Endodermal cell (in vitro differentiated cells): ENCODE results near the gene USP48. TPM values are rescaled to one million over a fixed set of nuclear protein-coding genes. Genes with fewer than 3 reads are reported as not detected.
A peak's percentile ranks its signal among the peaks of the same experiment; 100 is the strongest.

Experiments used
- DNase-seq: peaks from one replicate; pipeline ENCODE4 v3.0.0-alpha.2; 2017
- H3K27ac ChIP-seq: 2 replicates; pipeline ENCODE4 v1.5.1; 2013; ENCODE audit warnings: mild to moderate bottlenecking, low read depth, low read length, moderate library complexity
- H3K27me3 ChIP-seq: 2 replicates; pipeline ENCODE4 v1.6.1; 2013; ENCODE audit warnings: mild to moderate bottlenecking, low read length, moderate library complexity; ENCODE audit not compliant: insufficient read depth, control insufficient read depth, poor library complexity, severe bottlenecking
- H3K36me3 ChIP-seq: 2 replicates; pipeline ENCODE4 v1.7.0; 2013; ENCODE audit warnings: mild to moderate bottlenecking, low read length, moderate library complexity; ENCODE audit not compliant: control insufficient read depth, insufficient read depth
- H3K4me1 ChIP-seq: one replicate; pipeline ENCODE4 v1.7.0; 2013; ENCODE audit warnings: low read length; ENCODE audit not compliant: control insufficient read depth, insufficient read depth
- H3K4me3 ChIP-seq: 2 replicates; pipeline ENCODE4 v1.5.1; 2013; ENCODE audit warnings: mild to moderate bottlenecking, low read length, moderate library complexity
- H3K9ac ChIP-seq: 2 replicates; pipeline ENCODE4 v1.6.1; 2013; ENCODE audit warnings: mild to moderate bottlenecking, low read length, moderate library complexity; ENCODE audit not compliant: poor library complexity, severe bottlenecking; ENCODE audit errors: extremely low read depth
- H3K9me3 ChIP-seq: 2 replicates; pipeline ENCODE4 v1.6.1; 2013; ENCODE audit warnings: mild to moderate bottlenecking, low read length, moderate library complexity; ENCODE audit not compliant: control insufficient read depth
- H3K27ac Mint-ChIP-seq: 2 replicates; pipeline ENCODE4 v1.8.0; 2020; ENCODE audit warnings: mixed read lengths
- H3K27me3 Mint-ChIP-seq: 2 replicates; pipeline ENCODE4 v1.8.0; 2021; ENCODE audit warnings: mild to moderate bottlenecking, mixed read lengths; ENCODE audit not compliant: insufficient read depth
- H3K36me3 Mint-ChIP-seq: 2 replicates; pipeline ENCODE4 v1.8.0; 2020; ENCODE audit warnings: low read depth, mixed read lengths
- H3K4me1 Mint-ChIP-seq: 2 replicates; pipeline ENCODE4 v1.8.0; 2020; ENCODE audit warnings: mixed read lengths
- H3K4me3 Mint-ChIP-seq: 2 replicates; pipeline ENCODE4 v1.8.0; 2020; ENCODE audit warnings: mild to moderate bottlenecking, moderate library complexity, mixed read lengths
- H3K9me3 Mint-ChIP-seq: 2 replicates; pipeline ENCODE4 v1.8.0; 2020; ENCODE audit warnings: mild to moderate bottlenecking, mixed read lengths
- WGBS, 2 experiments: methylation state at CpG; one replicate each; pipeline versions ENCODE4 v1.1.5 to v1.1.7; 2013; ENCODE audit warnings: missing lambda C conversion rate in 2 of 2, mixed read lengths in 1 of 2; ENCODE audit not compliant: insufficient coverage in 1 of 2, insufficient read length in 1 of 2; 5-methylcytosine and 5-hydroxymethylcytosine counted together
- total RNA-seq, 2 donors: library from RNA; stranded (reverse); fragmentation: NEBNext Ultra II Directional in 1 of 2; extraction: Animal tissue kit (Norgen Biotek cat#: 25700) in 1 of 2; gene quantifications; 2 replicates in 1 of 2; 3 replicates in 1 of 2; pipeline ENCODE4 v1.2.1, GENCODE V29; 2021
- TF ChIP-seq, protein P1 (sequence below): fragments of 200-600 bp; sonication (generic); conservative IDR thresholded peaks from 2 replicates; pipeline ENCODE4 v1.5.0; 2021; ENCODE audit warnings: antibody characterized with exemption, mild to moderate bottlenecking

The USP48 gene
- total RNA-seq, 2 donors from 2014 or later: 73.8 to 78.6 TPM

DNA sequence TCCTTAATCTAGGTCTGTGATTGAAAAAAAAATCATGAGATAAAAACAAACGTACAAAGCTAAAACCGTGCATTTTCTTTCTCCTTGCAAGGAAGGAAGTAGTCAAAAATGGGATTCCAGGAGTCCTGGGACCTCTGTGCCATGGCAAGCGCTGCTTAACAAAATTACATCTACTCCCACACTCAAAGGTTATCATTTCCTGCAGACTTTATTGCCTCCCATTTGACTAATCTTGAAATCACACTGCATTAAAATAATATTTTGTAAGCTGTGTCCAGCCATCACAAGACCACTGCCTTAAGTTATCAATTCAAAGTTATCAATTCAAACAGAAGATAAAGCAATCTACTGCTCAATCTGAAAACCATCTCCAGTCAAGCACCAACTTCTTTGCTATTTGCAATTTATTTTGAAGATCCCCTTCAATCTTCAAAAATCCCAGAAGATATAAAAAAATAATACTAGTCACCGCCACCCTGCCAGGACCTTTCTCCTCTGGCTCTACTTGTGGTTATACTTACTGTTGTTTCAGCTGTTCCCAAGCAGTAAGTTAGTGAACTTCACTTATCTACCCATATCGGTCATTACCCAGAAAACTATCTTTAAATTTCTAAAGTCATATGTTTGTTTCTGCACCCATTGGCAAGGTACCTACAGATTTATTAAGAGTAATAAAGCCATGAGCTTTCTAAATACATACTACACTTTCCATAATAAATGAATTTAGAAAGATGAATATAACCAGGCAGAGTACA, 75.7 kb downstream of the USP48 start:
- H3K4me3 Mint-ChIP-seq: no peak overlapping the region
- H3K4me3 ChIP-seq: no peak overlapping the region
- H3K36me3 ChIP-seq: peaks cover 84% of the 10 kb centered on the region
- H3K9ac ChIP-seq: no peak overlapping the region
- H3K9me3 Mint-ChIP-seq: no peaks in the 10 kb centered on the region
- H3K27ac Mint-ChIP-seq: no peak overlapping the region
- no peaks in the 10 kb centered on the region for H3K4me1 ChIP-seq
- H3K27me3 ChIP-seq: no peaks in the 10 kb centered on the region
- H3K27ac ChIP-seq: no peak overlapping the region
- WGBS, 2 experiments: 89 to 100% methylated on average over 3 to 5 of the region's 5 CpGs
- DNase-seq: no peak
- H3K9me3 ChIP-seq: no peaks in the 10 kb centered on the region
- peaks cover 31% of the 10 kb centered on the region for H3K36me3 Mint-ChIP-seq
- no peaks in the 10 kb centered on the region for H3K27me3 Mint-ChIP-seq
- H3K4me1 Mint-ChIP-seq: peaks cover 23% of the 10 kb centered on the region
- TF ChIP-seq, protein P1, sequence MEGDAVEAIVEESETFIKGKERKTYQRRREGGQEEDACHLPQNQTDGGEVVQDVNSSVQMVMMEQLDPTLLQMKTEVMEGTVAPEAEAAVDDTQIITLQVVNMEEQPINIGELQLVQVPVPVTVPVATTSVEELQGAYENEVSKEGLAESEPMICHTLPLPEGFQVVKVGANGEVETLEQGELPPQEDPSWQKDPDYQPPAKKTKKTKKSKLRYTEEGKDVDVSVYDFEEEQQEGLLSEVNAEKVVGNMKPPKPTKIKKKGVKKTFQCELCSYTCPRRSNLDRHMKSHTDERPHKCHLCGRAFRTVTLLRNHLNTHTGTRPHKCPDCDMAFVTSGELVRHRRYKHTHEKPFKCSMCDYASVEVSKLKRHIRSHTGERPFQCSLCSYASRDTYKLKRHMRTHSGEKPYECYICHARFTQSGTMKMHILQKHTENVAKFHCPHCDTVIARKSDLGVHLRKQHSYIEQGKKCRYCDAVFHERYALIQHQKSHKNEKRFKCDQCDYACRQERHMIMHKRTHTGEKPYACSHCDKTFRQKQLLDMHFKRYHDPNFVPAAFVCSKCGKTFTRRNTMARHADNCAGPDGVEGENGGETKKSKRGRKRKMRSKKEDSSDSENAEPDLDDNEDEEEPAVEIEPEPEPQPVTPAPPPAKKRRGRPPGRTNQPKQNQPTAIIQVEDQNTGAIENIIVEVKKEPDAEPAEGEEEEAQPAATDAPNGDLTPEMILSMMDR: no peak

DNA sequence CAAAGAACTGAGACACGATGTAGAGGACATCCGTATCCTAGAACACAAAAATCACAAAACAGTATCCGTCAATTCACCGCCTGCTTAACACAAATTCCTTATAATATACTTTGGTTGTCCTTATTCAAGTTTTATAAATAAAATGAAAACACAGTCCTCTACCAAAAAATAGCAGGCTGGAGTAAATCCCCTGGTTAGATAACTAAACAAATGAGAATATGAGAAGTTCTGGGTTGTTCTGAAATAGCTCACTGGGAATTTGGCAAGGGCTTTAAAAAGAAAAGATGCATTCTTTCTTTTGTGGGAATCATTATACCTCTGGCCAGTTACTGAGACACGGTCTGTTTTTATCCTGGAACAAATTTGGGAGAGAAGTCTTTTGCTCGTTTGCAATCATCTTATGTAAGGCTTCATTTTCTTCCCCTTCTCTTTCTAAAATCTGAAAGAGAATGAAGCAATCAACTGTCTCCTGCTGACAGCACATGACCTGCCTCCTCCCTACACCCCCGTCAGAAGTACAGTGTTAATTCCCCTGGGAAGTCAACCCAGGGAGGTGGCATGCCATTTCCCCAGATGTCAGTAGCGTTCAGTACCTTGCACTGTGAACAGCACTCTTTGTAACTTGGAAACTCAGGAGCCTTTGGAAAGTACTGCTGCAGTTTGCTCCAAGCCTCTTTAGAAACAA, 76.7 kb downstream of the USP48 start:
- H3K9ac ChIP-seq: no peak overlapping the region
- WGBS, 2 experiments: 47 to 79% methylated on average over 4 to 8 of the region's 8 CpGs

DNA sequence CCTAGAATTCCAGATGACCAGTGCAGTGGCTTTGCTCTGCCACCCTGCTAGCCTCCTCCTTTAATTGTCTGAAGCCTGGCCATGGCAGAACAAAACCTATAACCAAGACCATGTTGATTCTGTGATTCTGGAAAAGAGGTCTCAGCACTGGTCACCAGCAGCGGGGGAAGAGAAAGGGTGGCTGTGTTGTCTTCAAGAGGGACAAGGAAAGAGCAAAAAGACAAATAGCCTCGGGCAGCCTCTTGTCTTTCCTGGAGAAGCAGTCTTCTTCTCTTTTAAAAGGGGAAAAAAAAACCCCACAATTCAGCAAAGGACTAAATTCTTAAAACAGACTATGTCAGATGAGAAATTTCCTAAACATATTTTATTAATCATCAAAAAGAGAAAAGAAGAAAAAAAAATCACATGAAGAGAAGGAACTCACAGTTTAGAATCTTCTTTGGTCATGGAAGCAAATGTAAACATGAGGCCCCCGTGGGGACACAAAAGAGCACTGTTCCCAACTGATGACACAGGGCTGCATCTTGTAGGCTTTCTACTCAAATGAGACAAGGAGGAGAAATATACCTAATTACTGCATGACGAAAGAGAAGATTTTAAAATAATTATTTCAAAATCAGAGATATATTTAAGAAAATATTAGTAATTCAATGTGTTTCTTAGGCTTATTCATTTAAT, 77.5 kb downstream of the USP48 start:
- no peaks in the 10 kb centered on the region for H3K9me3 ChIP-seq
- peak overlapping the region; percentile 63 for H3K27ac ChIP-seq
- H3K9ac ChIP-seq: no peak overlapping the region
- DNase-seq: no peak
- H3K27me3 ChIP-seq: no peaks in the 10 kb centered on the region
- no peaks in the 10 kb centered on the region for H3K4me1 ChIP-seq
- no peak overlapping the region for H3K4me3 Mint-ChIP-seq
- no peaks in the 10 kb centered on the region for H3K27me3 Mint-ChIP-seq
- peaks cover 23% of the 10 kb centered on the region for H3K4me1 Mint-ChIP-seq
- peak overlapping the region; percentile 33 for H3K27ac Mint-ChIP-seq
- WGBS, 2 experiments: 66 to 74% methylated on average over 3 of the region's 4 CpGs
- no peak overlapping the region for H3K4me3 ChIP-seq
- no peaks in the 10 kb centered on the region for H3K9me3 Mint-ChIP-seq
- TF ChIP-seq, protein P1: no peak
- peaks cover 36% of the 10 kb centered on the region for H3K36me3 Mint-ChIP-seq
- H3K36me3 ChIP-seq: peaks cover 86% of the 10 kb centered on the region

More for the DNA sequence above, 76.7 kb downstream of the USP48 start:
- Mint-ChIP-seq H3K27me3 (no peaks in the 10 kb centered on the region), H3K4me1 (peaks cover 23% of the 10 kb centered on the region), H3K27ac (no peak overlapping the region), H3K9me3 (no peaks in the 10 kb centered on the region), H3K4me3 (no peak overlapping the region), H3K36me3 (peaks cover 32% of the 10 kb centered on the region)
- no peaks in the 10 kb centered on the region for H3K4me1 ChIP-seq
- H3K4me3 ChIP-seq: no peak overlapping the region
- TF ChIP-seq, protein P1: no peak
- no peak overlapping the region for H3K27ac ChIP-seq
- no peaks in the 10 kb centered on the region for H3K9me3 ChIP-seq
- H3K27me3 ChIP-seq: no peaks in the 10 kb centered on the region
- DNase-seq: peak; percentile 74
- H3K36me3 ChIP-seq: peaks cover 83% of the 10 kb centered on the region
